ENCODE data around the gene SPATA46. TPM values are rescaled to one million over a fixed set of nuclear protein-coding genes. Genes with fewer than 3 reads are reported as not detected.
A peak's percentile ranks its signal among the peaks of the same experiment; 100 is the strongest.

SPATA46 gene
- total RNA-seq, 3 donors from 2014 or later (not counting 1 experiment from before 2014, with no cell fraction given) = not detected

DNA sequence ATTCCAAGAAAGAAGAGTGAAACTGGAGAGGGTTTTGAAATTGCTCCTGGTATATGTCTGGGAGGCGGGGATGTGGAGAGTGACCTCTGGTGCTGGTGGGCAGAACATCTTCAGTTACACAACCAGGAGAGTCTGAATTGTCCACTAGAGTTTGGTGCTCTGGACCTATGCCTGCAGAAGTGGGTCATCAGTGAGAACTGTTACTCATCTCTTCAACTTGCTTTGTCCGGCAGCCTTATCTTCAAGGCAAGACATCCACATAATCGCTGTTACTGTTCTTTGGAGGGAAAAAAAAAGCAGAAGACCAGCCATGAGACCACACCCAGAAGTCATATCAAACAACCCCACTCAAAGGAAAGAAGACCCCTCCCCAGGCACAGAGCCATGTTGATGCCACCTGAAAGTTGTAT is 20.4 kb upstream of the SPATA46 start:
- H3K36me3 ChIP-seq (ENCODE audit: control insufficient read depth, insufficient read depth, low read length) = peaks cover 64% of the 10 kb centered on the region
- H3K4me1 ChIP-seq (ENCODE audit: control insufficient read depth, insufficient read depth, low read length) = peaks cover 33% of the 10 kb centered on the region
- DNase-seq = no peak
- no peaks in the 10 kb centered on the region for H3K27me3 ChIP-seq (ENCODE audit: control insufficient read depth, insufficient read depth, low read length)
- H3K27ac Mint-ChIP-seq = peak overlapping the region; percentile 92 to 94
- peaks cover 55 to 60% of the 10 kb centered on the region in 2 donors for H3K4me1 Mint-ChIP-seq
- peak overlapping the region; percentile 18 for H3K4me3 Mint-ChIP-seq
- no peak for ATAC-seq
- H3K36me3 Mint-ChIP-seq = peaks cover 34% of the 10 kb centered on the region
- no peaks in the 10 kb centered on the region for H3K9me3 ChIP-seq (ENCODE audit: control insufficient read depth, insufficient read depth, low read length)
- WGBS (ENCODE audit: insufficient coverage) = 80% methylated on average over 3 of the region's 3 CpGs
- TF ChIP-seq, protein P1, sequence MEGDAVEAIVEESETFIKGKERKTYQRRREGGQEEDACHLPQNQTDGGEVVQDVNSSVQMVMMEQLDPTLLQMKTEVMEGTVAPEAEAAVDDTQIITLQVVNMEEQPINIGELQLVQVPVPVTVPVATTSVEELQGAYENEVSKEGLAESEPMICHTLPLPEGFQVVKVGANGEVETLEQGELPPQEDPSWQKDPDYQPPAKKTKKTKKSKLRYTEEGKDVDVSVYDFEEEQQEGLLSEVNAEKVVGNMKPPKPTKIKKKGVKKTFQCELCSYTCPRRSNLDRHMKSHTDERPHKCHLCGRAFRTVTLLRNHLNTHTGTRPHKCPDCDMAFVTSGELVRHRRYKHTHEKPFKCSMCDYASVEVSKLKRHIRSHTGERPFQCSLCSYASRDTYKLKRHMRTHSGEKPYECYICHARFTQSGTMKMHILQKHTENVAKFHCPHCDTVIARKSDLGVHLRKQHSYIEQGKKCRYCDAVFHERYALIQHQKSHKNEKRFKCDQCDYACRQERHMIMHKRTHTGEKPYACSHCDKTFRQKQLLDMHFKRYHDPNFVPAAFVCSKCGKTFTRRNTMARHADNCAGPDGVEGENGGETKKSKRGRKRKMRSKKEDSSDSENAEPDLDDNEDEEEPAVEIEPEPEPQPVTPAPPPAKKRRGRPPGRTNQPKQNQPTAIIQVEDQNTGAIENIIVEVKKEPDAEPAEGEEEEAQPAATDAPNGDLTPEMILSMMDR (IDR thresholded peaks at IDR 0.05) = no peak
- H3K4me3 ChIP-seq (ENCODE audit: low read length) = no peak overlapping the region
- H3K9me3 Mint-ChIP-seq = no peaks in the 10 kb centered on the region
- H3K27me3 Mint-ChIP-seq (ENCODE audit: low read depth in 2 of 2) = no peaks in the 10 kb centered on the region
- H3K27ac ChIP-seq (ENCODE audit: low read length) = no peak overlapping the region
- intact Hi-C loops (cut with micrococcal nuclease) = loop anchor here (10.0 kb wide), 1 partner anchor 602 kb away; no protein-coding TSS in a partner anchor

DNA sequence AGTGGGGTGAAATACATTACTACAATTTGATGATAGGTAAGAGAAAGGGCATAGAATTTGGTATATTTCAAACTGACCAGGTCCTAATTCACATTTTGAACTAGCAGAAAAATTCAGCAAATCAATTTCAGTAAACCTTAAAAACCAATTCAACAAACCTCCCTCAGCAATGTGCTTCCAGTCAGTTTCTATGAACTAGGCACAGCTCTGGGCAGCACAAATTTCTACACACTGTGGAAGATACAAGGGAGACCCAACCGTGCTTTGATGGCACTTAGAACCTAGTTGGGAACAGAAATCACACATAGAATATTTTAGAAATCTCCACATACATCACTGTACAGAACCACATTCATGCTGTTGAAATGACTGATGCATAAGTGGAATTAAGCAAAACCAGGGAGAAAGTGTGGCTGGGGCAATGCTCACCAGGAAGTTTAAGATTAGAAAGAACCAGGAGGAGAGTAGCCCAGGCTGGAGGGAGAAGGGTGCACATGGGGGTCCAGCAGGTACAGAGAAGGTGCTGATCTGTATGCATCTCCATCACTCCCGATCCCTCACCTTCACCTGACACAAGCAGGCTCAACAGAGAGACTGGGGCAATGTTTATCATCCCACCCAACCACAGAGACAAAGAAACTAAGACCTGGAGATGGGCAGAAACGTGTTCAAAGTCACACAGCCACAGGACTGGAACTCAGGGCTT is 19.7 kb upstream of the SPATA46 start:
- Histone ChIP-seq H3K4me1 (ENCODE audit: control insufficient read depth, insufficient read depth, low read length) (peaks cover 31% of the 10 kb centered on the region), H3K9me3 (ENCODE audit: control insufficient read depth, insufficient read depth, low read length) (no peaks in the 10 kb centered on the region), H3K4me3 (ENCODE audit: low read length) (no peak overlapping the region), H3K27ac (ENCODE audit: low read length) (no peak overlapping the region), H3K27me3 (ENCODE audit: control insufficient read depth, insufficient read depth, low read length) (no peaks in the 10 kb centered on the region), H3K36me3 (ENCODE audit: control insufficient read depth, insufficient read depth, low read length) (peaks cover 58% of the 10 kb centered on the region)
- Mint-ChIP-seq H3K27me3 (ENCODE audit: low read depth in 2 of 2) (no peaks in the 10 kb centered on the region), H3K9me3 (no peaks in the 10 kb centered on the region), H3K36me3 (peaks cover 34% of the 10 kb centered on the region), H3K27ac (peak overlapping the region; percentile 92 to 94), H3K4me1 (peaks cover 59 to 67% of the 10 kb centered on the region in 2 donors), H3K4me3 (no peak overlapping the region)
- 64% methylated on average over 3 of the region's 3 CpGs for WGBS (ENCODE audit: insufficient coverage)
- DNase-seq = no peak
- intact Hi-C loops (cut with micrococcal nuclease) = loop anchor here (10.0 kb wide), 1 partner anchor 602 kb away; no protein-coding TSS in a partner anchor
- ATAC-seq = no peak
- TF ChIP-seq, protein P1 (IDR thresholded peaks at IDR 0.05) = no peak

DNA sequence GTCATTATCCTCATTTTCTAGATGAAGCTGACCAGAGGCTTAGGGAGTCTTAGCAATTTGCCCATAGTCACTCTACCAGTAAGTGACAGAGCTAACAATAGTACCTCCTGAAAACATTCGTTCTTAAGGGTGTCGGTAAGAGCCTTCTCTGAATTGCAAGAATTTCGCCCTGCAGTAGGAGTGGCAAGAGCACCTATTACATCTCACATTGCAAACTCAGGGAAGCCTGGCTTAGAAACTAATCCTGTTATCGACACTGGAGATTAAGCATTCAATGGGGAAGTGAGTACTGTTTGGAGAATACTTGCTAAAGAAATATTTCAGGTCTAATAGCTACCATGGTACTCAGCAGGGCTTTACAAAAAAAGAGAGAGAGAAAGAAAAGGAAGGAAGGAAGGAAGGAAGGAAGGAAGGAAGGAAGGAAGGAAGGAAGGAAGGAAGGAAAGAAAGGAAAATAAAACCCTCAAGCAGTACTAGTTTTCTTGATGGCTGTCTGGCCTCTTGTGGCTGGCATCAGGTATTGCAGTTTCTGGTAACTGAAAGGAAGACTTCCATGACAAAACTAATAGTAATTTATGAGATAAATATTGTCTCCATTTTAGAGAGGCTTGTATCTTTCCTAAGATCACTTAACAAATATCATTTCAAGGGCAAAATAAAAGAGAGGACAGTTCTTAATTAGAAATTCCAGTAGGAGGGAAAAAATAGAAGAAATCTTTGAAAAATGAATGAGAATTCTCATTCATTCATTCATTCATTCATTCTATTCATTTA is 15.3 kb upstream of the SPATA46 start:
- intact Hi-C loops (cut with micrococcal nuclease) = loop anchor here (1.0 to 10.0 kb wide), 2 partner anchors 336 to 597 kb away; no protein-coding TSS in a partner anchor
- H3K4me1 ChIP-seq (ENCODE audit: control insufficient read depth, insufficient read depth, low read length) = peaks cover 30% of the 10 kb centered on the region
- peak overlapping the region; percentile 83 to 89 for H3K27ac Mint-ChIP-seq
- ATAC-seq (peak in 2 of 3 donors; percentile 62 to 77), DNase-seq (peak in 1 of 2 donors; percentile 45)
- no peaks in the 10 kb centered on the region for H3K27me3 Mint-ChIP-seq (ENCODE audit: low read depth in 2 of 2)
- peaks cover 19% of the 10 kb centered on the region for H3K36me3 Mint-ChIP-seq
- H3K4me3 ChIP-seq (ENCODE audit: low read length) = no peak overlapping the region
- no peaks in the 10 kb centered on the region for H3K27me3 ChIP-seq (ENCODE audit: control insufficient read depth, insufficient read depth, low read length)
- TF ChIP-seq, protein P1 (IDR thresholded peaks at IDR 0.05) = peak; percentile 73
- H3K4me3 Mint-ChIP-seq = no peak overlapping the region
- H3K9me3 ChIP-seq (ENCODE audit: control insufficient read depth, insufficient read depth, low read length) = no peaks in the 10 kb centered on the region
- H3K9me3 Mint-ChIP-seq = no peaks in the 10 kb centered on the region
- 67% methylated on average over 4 of the region's 4 CpGs for WGBS (ENCODE audit: insufficient coverage)
- no peak overlapping the region for H3K27ac ChIP-seq (ENCODE audit: low read length)
- H3K36me3 ChIP-seq (ENCODE audit: control insufficient read depth, insufficient read depth, low read length) = peaks cover 29% of the 10 kb centered on the region
- H3K4me1 Mint-ChIP-seq = peaks cover 60 to 67% of the 10 kb centered on the region in 2 donors
